Prostate gland (tissue), 2 donors: Measurements from ENCODE around the gene ULK4. TPM values are rescaled to one million over a fixed set of nuclear protein-coding genes. Genes with fewer than 3 reads are reported as not detected.
"Not testable (repeated sequence)": the region's sequence is repeated elsewhere in the genome, so short reads cannot be mapped to it uniquely, and the experiment has no call there.

Experiments
- DNase-seq: peaks from one replicate; pipeline ENCODE4 v3.0.0-alpha.2; 2019; ENCODE audit warnings: low spot score
- H3K27ac ChIP-seq, 2 donors: fragments of 200-600 bp; sonication (generic); 2 replicates each; pipeline ENCODE4 v1.5.1; 2017 to 2019
- H3K27me3 ChIP-seq: fragments of 200-600 bp; sonication (generic); replicated peaks from 2 replicates; pipeline ENCODE4 v1.5.1; 2019; ENCODE audit not compliant: insufficient read depth
- H3K36me3 ChIP-seq, 2 donors: fragments of 200-600 bp; sonication (generic); 1 replicate in 1 of 2; 2 replicates in 1 of 2; pipeline versions ENCODE4 v1.5.1 to v1.8.1; 2017 to 2019
- H3K4me1 ChIP-seq: fragments of 200-600 bp; sonication (generic); replicated peaks from 2 replicates; pipeline ENCODE4 v1.5.1; 2019
- H3K4me3 ChIP-seq, 2 donors: fragments of 200-600 bp; sonication (generic); 2 replicates each; pipeline ENCODE4 v1.5.1; 2017 to 2019
- H3K9me3 ChIP-seq: fragments of 200-600 bp; sonication (generic); 2 replicates; pipeline ENCODE4 v1.5.1; 2017
- CTCF ChIP-seq, 4 experiments: fragments of 200-600 bp in 2 of 4; fragments of 450-650 bp in 2 of 4; sonication (generic) in 2 of 4; IDR thresholded peaks; 1 replicate in 3 of 4; 2 replicates in 1 of 4; pipeline ENCODE4 v1.5.1; 2016 to 2019; ENCODE audit warnings: antibody characterized with exemption in 4 of 4, mild to moderate bottlenecking in 2 of 4, moderate library complexity in 2 of 4
- POLR2A ChIP-seq: fragments of 450-650 bp; IDR thresholded peaks from one replicate; pipeline ENCODE4 v1.6.1; 2016; ENCODE audit warnings: antibody characterized with exemption, mild to moderate bottlenecking
- POLR2AphosphoS5 ChIP-seq: sonication (generic); formaldehyde crosslinking; IDR thresholded peaks from one replicate; pipeline ENCODE4 v1.6.1; 2017; ENCODE audit warnings: antibody characterized with exemption
- WGBS: methylation state at CpG from one replicate; pipeline ENCODE4 v1.1.5; 2018; 5-methylcytosine and 5-hydroxymethylcytosine counted together
- intact Hi-C: fragments of 100-400 bp; cut with DNase I; formaldehyde crosslinking; loops from one replicate; pipeline ENCODE4 v1.14.2; 2022
- total RNA-seq, 2 donors: library from RNA; depleted of rRNA; stranded (reverse); fragments of >200 nt; gene quantifications; one replicate each; pipeline ENCODE4 v1.1.0, GENCODE V29; 2016

ULK4 gene
- total RNA-seq, 2 donors from 2014 or later, result 23.1 to 33.7 TPM

- Histone ChIP-seq H3K4me1 (no peaks in the 10 kb centered on the region), H3K4me3 (no peak overlapping the region), H3K9me3 (no peaks in the 10 kb centered on the region), H3K36me3 (no peaks in the 10 kb centered on the region), H3K27me3 (no peaks in the 10 kb centered on the region), H3K27ac (no peak overlapping the region)
- intact Hi-C loops, result loop anchor here (10.0 kb wide), 2 partner anchors 507 to 997 kb away; no protein-coding TSS in a partner anchor
- no peak for DNase-seq
- TF ChIP-seq POLR2AphosphoS5, result no peak
- no peak for TF ChIP-seq POLR2A
- no peak for TF ChIP-seq CTCF (IDR thresholded peaks at IDR 0.05)
These were observed 250.3 kb downstream of the ULK4 start for GRCh38 chr3:41711651-41712050.

GRCh38 chr3:41710646-41711388, 251.1 kb downstream of the ULK4 start:
- DNase-seq, result no peak
- TF ChIP-seq CTCF (IDR thresholded peaks at IDR 0.05) (no peak), POLR2A (no peak), POLR2AphosphoS5 (no peak)
- 95% methylated on average over 8 of the region's 8 CpGs for WGBS
- no peaks in the 10 kb centered on the region for H3K36me3 ChIP-seq
- no peak overlapping the region for H3K27ac ChIP-seq
- no peaks in the 10 kb centered on the region for H3K4me1 ChIP-seq
- intact Hi-C loops, result loop anchor here (10.0 kb wide), 2 partner anchors 506 to 996 kb away; no protein-coding TSS in a partner anchor
- no peak overlapping the region for H3K4me3 ChIP-seq
- no peaks in the 10 kb centered on the region for H3K27me3 ChIP-seq
- no peaks in the 10 kb centered on the region for H3K9me3 ChIP-seq

- H3K9me3 ChIP-seq, H3K27me3 ChIP-seq, intact Hi-C loops, DNase-seq, H3K4me3 ChIP-seq, H3K27ac ChIP-seq, H3K36me3 ChIP-seq, H3K4me1 ChIP-seq: not testable (repeated sequence)
- 97% methylated on average over 8 of the region's 8 CpGs for WGBS
These were observed 252.7 kb downstream of the ULK4 start for GRCh38 chr3:41709213-41709612.

GRCh38 chr3:41708176-41708575, 253.7 kb downstream of the ULK4 start:
- no peaks in the 10 kb centered on the region for H3K36me3 ChIP-seq
- no peak for DNase-seq
- no peak overlapping the region for H3K4me3 ChIP-seq
- no peak overlapping the region for H3K27ac ChIP-seq
- no peak for TF ChIP-seq POLR2AphosphoS5
- 78% methylated on average over 2 of the region's 2 CpGs for WGBS
- intact Hi-C loops, result no loop called here
- H3K9me3 ChIP-seq, result no peaks in the 10 kb centered on the region
- H3K4me1 ChIP-seq, result no peaks in the 10 kb centered on the region
- no peaks in the 10 kb centered on the region for H3K27me3 ChIP-seq

GRCh38 chr3:41705893-41706292, 256.0 kb downstream of the ULK4 start:
- TF ChIP-seq CTCF (IDR thresholded peaks at IDR 0.05) (no peak), POLR2AphosphoS5 (no peak), POLR2A (no peak)
- no peak for DNase-seq
- Histone ChIP-seq H3K36me3 (no peaks in the 10 kb centered on the region), H3K27ac (no peak overlapping the region), H3K4me1 (no peaks in the 10 kb centered on the region), H3K27me3 (no peaks in the 10 kb centered on the region), H3K9me3 (no peaks in the 10 kb centered on the region), H3K4me3 (no peak overlapping the region)
- intact Hi-C loops, result no loop called here
- 94% methylated on average over 7 of the region's 7 CpGs for WGBS

GRCh38 chr3:41701191-41701698, 260.7 kb downstream of the ULK4 start:
- intact Hi-C loops, result no loop called here
- no peak overlapping the region for H3K4me3 ChIP-seq
- TF ChIP-seq POLR2AphosphoS5 (no peak), CTCF (IDR thresholded peaks at IDR 0.05) (no peak), POLR2A (no peak)
- no peak overlapping the region for H3K27ac ChIP-seq
- H3K27me3 ChIP-seq, result no peaks in the 10 kb centered on the region
- H3K36me3 ChIP-seq, result no peaks in the 10 kb centered on the region
- H3K9me3 ChIP-seq, result no peaks in the 10 kb centered on the region
- WGBS, result 97% methylated on average over 1 of the region's 1 CpG
- no peaks in the 10 kb centered on the region for H3K4me1 ChIP-seq
- no peak for DNase-seq
